Measurements from ENCODE around the gene SLC22A2.

Gene SLC22A2

DNA sequence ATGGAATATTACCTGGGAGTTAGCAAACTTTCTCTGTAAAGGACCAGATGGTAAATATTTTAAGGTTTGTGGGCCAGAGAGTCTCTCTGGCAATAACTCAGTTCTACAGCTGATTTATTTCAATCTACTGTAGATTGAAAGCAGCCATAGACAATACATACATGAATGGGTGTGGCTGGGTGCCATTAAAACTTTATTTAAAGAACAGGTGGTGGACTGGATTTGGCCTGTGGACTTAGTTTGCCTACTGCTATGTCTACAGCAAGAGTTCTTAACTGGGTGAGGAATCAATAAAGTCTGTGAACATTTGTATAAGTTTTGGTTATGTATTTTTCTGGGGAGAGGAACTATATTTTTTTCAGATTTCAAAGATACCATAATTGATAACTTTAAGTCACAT is 55.1 kb downstream of the SLC22A2 start:
- DNase-seq, result no peak

DNA sequence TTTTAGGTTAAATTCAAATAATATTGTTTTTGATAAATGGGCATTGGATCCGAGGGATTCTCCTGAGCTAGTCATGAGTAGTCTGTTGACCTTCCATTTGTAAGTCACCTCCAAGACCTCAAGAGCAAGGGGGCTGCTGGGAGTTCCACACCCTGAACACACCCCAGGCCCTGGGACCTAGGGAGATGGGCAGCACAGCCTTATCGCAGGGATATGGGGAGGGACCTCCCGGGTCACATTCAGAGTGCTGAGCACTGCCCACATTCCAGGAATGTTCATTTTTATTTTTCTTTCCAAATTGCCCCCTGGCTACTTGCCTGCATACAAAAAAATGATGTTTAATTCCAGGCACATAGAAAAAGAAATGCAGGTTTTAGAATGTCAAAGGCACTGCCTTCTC is 55.5 kb downstream of the SLC22A2 start:
- no peak for DNase-seq

DNA sequence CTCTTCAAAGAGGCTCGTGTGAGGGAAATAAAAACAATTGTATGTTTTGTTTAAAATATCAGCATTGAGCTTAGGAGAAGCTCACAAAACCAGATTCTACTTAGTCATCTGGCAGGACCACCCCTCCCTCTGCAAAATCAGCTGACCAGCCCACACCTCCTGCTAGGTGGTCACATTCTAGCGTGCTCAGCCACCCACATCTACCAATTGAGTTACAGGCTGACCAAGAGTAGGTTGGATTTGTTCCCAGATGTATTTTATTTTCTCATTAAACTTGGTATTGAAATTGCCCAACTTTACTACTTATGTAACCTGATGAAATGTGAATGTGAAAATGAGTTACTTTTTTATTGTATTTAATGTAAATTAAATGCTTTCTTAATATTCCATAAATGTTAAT is 56.2 kb downstream of the SLC22A2 start:
- no peak for DNase-seq

DNA sequence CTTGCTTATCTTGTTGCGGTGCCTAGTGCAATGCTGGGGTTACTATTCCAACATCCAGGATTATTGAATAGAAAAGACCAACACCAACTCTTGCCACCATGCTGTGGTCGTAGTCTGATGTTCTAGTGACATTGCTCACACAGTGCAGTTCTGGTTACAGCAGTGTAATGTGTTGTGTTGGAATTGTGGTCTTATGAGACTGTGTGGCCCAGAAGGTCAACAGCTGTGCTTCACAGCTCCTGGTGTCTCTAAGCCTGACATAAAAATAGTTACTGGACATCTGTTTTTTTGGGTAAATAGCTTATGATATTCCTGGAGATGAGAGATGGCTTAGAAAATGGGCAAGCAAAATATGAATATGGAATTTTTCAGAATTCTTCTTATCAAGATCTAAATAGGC is 57.6 kb downstream of the SLC22A2 start:
- no peak for DNase-seq

DNA sequence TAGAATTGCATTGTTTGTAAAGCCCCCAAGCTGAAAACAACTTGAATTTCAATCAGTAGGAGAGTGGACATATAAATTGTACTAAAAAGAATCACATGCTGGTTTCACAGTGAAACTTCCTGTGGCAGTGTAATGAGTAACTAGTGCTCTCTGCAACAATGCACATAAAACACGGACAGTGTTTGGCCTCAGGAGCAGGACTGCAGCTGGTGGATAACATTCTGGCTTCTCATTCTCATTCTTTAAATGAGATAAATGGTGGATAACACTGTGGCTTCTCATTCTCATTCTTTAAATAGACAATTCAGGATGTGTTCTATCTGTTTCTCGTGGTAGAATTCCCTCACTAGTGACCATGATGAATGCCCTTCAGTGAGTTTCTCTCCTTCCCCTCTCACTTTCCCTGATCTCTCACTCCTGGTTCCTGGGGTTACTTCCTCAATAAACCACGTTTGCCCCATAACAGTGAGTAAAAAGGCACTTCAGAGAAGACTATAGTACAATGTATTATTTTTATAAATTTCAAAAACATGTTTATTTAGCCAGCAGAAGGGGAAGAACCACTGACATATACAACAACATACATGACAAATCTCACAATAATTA is 59.9 kb downstream of the SLC22A2 start:
- DNase-seq, result no peak

DNA sequence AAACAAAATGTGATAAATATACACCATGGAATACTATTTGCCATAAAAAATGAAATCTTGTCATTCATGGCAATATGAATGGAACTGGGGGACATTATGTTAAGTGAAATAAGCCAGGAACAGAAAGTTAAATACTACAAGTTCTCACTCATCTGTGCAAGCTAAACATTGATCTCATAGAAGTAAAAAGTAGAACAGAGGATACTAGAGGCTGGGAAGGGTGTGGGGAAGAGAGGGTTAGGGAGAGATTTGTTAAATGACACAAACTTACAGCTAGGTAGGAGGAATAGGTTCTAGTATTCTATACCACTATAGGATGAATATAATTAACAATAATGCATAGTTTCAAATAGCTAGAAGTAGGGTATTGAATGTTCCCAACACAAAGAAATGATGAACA is 61.0 kb downstream of the SLC22A2 start:
- DNase-seq, result no peak

DNA sequence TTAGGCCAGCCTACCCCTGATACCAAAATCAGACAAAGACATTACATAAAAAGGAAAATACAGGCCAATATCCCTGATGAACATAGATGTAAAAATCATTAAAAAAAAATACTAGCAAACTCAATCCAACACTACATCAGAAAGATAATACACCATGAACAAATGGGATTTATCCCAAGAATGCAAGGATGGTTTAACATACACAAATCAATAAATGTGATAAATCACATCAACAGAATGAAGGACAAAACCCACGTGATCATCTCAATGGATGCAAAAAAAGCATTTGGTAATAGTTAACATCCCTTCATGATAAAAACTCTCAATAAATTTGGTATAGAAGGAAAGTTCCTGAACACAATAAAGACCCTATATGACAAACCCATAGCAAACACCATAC is 63.8 kb downstream of the SLC22A2 start:
- DNase-seq, result no peak

DNA sequence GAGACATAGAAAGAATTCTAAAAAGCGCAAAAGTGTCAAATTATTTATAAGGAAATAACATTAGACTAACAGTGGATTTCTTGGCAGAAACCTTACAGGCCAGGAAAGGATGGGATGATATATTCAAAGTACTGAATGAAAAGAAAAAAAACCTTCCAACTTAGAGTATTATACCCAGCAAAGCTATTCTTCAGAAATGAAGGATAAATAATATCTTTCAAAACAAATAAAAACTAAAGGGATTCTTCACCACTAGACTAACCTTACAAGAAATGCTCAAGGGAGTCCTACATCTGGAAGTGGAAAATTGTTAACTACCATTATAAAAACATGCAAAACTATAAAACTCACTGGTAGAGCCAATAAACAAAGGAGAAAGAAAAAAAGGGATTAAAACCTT is 65.8 kb downstream of the SLC22A2 start:
- DNase-seq, result no peak

- DNase-seq, result no peak
Measured at GRCh38 chr6:160190973-160191372, 67.6 kb downstream of the SLC22A2 start.

- DNase-seq, result no peak
Measured at GRCh38 chr6:160190081-160190480, 68.5 kb downstream of the SLC22A2 start.

DNA sequence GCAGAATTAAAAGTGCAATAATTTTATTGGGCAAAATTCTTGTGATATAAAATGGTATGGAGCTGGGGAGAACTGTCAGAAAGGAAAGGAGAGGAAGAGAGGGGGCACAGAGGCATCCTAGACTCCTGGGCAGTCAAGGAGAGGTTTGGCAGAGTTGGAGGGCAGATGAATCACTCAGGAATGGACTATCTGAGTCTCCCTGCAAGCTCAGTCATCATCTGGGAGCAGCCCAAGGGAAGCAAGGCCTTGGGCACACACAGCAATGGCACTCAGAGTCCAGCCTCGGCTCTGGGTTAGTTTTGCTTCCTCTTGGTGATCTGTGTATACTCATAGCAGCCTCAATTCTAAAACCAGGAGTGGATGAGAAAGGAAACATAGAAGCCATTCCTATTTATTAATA is 69.8 kb downstream of the SLC22A2 start:
- DNase-seq, result no peak

DNA sequence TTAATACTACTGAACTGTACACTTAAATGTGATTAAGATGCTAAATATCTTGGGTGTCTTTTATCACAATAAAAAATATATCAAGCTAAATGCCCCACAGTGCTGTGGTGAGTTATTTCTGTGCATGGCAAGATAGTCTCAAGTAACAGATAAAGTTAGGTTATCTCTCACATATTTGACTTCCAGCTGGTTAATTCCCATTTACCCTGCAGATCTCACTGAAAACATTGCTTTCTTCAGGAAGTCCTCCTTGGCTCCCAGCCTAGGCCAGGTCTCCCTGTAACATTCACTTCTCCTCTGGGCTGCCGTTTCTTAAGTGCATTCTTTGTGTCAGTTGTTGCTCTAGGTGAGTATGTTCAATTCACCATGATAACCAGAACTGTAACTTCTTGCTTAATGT is 77.9 kb downstream of the SLC22A2 start:
- DNase-seq, result no peak

GRCh38 chr6:160178271-160178670 is 80.3 kb downstream of the SLC22A2 start:
- DNase-seq, result no peak

DNA sequence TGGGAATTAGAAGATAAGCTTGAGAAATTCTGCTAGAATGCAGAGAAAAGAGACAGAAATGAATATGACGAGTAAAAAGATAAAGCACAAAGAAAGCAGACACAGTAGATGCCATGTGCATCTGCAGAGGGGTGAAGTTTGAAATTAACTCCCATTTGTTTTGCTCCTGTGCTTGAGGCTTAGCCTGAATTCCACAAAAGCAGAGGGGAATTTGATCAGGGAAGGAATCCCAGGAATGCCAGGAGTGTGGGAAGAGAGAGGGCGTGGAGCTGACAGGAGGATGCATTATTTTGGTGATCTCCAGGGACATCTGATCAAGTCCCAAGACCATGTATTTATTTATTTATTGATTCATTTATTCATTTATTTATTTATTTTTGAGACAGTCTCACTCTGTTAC is 81.4 kb downstream of the SLC22A2 start:
- no peak for DNase-seq

- no peak for DNase-seq
Measured at GRCh38 chr6:160174681-160175080, 83.9 kb downstream of the SLC22A2 start.

DNA sequence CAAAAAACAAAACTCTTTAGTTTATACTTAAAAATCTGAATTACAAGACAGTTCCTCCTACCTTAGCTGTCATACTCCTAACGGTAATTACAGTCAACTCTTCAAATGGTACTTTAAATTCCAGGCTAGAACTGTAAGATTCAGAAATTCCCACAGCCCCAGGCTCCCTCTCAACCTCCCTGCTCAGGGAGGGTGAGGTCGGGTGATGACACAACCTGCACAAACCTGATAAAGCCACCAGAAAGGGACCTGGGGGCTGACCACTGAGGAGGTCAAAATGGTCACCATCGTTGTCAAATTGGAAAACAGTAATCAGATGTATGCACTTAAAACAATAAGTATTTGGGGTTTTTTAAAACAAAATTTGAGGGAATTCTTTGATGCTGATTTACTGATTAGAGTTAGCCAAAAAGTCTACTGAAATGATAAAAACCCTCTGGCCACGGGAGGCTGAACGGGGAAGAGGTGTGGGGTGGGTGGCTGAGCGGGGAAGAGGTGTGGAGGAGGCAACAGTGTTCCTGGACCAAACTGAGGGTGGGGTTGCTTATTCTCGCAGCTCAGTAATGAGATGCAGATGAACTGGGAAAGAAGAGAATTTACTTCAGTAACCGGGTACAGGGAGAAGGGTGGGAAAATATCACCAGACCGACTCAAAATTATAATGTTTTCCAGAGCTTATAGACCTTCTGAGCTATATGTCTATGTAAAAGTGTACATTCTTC is 84.7 kb downstream of the SLC22A2 start:
- DNase-seq, result no peak

DNA sequence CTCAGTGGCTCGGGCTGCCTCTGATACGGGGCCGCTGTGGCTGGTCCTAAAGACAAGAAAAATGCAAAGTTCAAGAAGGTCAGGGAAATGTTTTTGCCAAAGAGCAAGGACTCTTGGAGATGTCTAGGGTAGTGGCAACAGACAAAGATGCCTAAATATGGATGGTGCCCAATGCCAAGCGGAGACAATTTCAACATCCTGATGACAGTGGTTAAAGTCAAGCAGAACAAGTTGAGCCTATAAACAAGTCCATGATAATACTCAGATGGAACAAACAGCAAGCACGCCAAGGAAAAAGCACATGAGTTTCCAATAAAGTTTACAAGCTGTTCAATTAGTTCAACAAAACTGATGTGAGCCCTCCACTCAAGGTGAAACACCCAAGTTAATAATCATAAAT is 85.9 kb downstream of the SLC22A2 start:
- no peak for DNase-seq

GRCh38 chr6:160170018-160170680 is 88.5 kb downstream of the SLC22A2 start:
- DNase-seq, result no peak

DNA sequence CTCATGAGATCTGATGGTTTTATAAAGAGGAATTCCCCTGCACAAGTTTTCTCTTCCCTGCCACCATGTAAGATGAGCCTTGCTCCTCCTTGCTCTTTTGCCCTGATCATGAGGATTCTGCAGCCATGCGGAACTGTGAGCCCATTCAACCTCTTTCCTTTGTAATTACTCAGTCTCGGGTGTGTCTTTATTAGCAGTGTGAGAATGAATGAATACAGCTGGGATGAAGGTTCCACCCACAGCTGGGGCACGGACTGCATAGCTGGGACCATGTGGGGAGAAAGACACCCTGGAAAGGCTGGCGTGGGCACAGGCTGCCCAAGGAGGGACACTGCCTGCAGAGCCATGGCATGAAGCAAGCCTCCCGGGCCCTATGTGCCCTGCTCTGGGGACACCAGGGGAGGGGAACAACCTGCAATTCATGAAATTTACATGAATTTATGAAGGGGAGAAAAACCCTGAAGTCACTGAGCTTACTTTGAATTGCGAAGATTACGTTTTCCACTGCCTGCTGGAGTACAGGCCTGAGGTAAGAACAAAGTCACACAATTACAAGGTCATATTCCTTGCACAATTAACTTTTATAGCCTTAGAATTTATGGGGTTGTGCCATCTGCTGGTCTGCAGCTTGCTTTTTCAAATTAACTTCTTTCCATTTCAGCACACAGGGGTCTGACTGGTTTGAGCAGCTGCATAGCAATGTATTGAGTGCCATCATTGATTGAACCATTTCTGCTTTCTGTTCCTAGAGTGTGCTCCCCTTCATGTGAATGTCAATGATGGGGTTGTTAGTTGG is 90.8 kb downstream of the SLC22A2 start:
- DNase-seq, result no peak
